Sigmoid colon (tissue), 4 donors: Measurements from ENCODE around the gene OR52M1.

ENCODE experiments used
- EP300 ChIP-seq, 4 donors: sonication (generic); formaldehyde crosslinking; IDR thresholded peaks; one replicate each; pipeline ENCODE4 v1.6.1; 2017; ENCODE audit warnings: antibody characterized with exemption in 4 of 4
- POLR2A ChIP-seq, 2 donors: fragments of 450-650 bp; IDR thresholded peaks; one replicate each; pipeline ENCODE4 v1.6.1; 2016; ENCODE audit warnings: antibody characterized with exemption in 2 of 2, mild to moderate bottlenecking in 2 of 2, moderate library complexity in 2 of 2
- TF ChIP-seq, protein P1 (sequence below), 4 experiments: fragments of 450-650 bp in 3 of 4; fragments of 200-600 bp in 1 of 4; IDR thresholded peaks; one replicate each; pipeline ENCODE4 v1.5.1; 2016 to 2019; ENCODE audit warnings: antibody characterized with exemption in 4 of 4, mild to moderate bottlenecking in 3 of 4, moderate library complexity in 2 of 4

DNA sequence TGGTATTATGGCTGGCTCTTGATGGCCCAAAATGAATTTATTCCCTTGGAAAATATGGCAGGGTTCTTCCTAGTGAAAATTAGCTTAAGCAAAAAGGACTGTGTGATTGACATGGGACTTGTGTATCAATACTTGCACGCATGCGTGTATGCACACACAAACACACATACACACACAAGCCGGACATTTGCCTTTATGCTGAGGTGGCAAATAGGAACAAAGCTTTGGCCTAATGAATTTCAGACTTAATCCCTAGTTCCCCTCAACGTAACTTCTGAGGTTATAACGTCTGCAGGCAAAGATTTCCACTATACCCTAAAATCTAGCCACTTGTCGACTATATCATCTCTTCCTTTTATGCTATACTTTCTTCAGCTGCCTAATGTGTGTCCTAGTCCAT is 33.6 kb downstream of the OR52M1 start:
- no peak for TF ChIP-seq POLR2A (IDR thresholded peaks at IDR 0.05)
- TF ChIP-seq, protein P1, sequence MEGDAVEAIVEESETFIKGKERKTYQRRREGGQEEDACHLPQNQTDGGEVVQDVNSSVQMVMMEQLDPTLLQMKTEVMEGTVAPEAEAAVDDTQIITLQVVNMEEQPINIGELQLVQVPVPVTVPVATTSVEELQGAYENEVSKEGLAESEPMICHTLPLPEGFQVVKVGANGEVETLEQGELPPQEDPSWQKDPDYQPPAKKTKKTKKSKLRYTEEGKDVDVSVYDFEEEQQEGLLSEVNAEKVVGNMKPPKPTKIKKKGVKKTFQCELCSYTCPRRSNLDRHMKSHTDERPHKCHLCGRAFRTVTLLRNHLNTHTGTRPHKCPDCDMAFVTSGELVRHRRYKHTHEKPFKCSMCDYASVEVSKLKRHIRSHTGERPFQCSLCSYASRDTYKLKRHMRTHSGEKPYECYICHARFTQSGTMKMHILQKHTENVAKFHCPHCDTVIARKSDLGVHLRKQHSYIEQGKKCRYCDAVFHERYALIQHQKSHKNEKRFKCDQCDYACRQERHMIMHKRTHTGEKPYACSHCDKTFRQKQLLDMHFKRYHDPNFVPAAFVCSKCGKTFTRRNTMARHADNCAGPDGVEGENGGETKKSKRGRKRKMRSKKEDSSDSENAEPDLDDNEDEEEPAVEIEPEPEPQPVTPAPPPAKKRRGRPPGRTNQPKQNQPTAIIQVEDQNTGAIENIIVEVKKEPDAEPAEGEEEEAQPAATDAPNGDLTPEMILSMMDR (IDR thresholded peaks at IDR 0.05): no peak
- TF ChIP-seq EP300 (IDR thresholded peaks at IDR 0.05): no peak
